HEK293 (cell line): Measurements from ENCODE around the gene EIF4E1B.

Experiments used
- BCL11B ChIP-seq: fragments of 450-650 bp; formaldehyde crosslinking; IDR thresholded peaks from 2 replicates; pipeline ENCODE4 v1.5.1; 2016; ENCODE audit warnings: low read depth, missing biosample characterization, missing genetic modification characterization
- GLIS1 ChIP-seq: fragments of 450-650 bp; formaldehyde crosslinking; IDR thresholded peaks from 2 replicates; pipeline ENCODE4 v1.5.1; 2016; ENCODE audit warnings: missing biosample characterization, missing genetic modification characterization
- GLIS2 ChIP-seq: fragments of 450-650 bp; formaldehyde crosslinking; IDR thresholded peaks from 2 replicates; pipeline ENCODE4 v1.5.1; 2016; ENCODE audit warnings: missing biosample characterization, missing genetic modification characterization
- OSR2 ChIP-seq: fragments of 450-650 bp; formaldehyde crosslinking; IDR thresholded peaks from 2 replicates; pipeline ENCODE4 v1.5.1; 2016; ENCODE audit warnings: missing biosample characterization, missing genetic modification characterization
- PRDM1 ChIP-seq: fragments of 450-650 bp; formaldehyde crosslinking; IDR thresholded peaks from 2 replicates; pipeline ENCODE4; 2016; ENCODE audit warnings: missing biosample characterization, missing genetic modification characterization
- RBAK ChIP-seq: fragments of 450-650 bp; formaldehyde crosslinking; IDR thresholded peaks from 2 replicates; pipeline ENCODE4 v1.5.1; 2016; ENCODE audit warnings: missing biosample characterization, missing genetic modification characterization
- SCRT1 ChIP-seq: fragments of 450-650 bp; formaldehyde crosslinking; IDR thresholded peaks from 2 replicates; pipeline ENCODE4 v1.5.1; 2016; ENCODE audit warnings: missing biosample characterization, missing genetic modification characterization, borderline replicate concordance
- SP2 ChIP-seq: fragments of 450-650 bp; formaldehyde crosslinking; IDR thresholded peaks from 2 replicates; pipeline ENCODE4 v1.5.1; 2016; ENCODE audit warnings: missing biosample characterization, missing genetic modification characterization
- YY1 ChIP-seq: fragments of 450-650 bp; formaldehyde crosslinking; IDR thresholded peaks from 2 replicates; pipeline ENCODE4 v1.5.1; 2018; ENCODE audit warnings: missing biosample characterization, missing genetic modification characterization
- ZBTB48 ChIP-seq: fragments of 450-650 bp; formaldehyde crosslinking; IDR thresholded peaks from 2 replicates; pipeline ENCODE4 v1.5.1; 2016; ENCODE audit warnings: missing biosample characterization, missing genetic modification characterization
- ZBTB8A ChIP-seq: fragments of 450-650 bp; formaldehyde crosslinking; IDR thresholded peaks from 2 replicates; pipeline ENCODE4 v1.5.1; 2016; ENCODE audit warnings: missing biosample characterization, missing genetic modification characterization
- ZFP37 ChIP-seq: fragments of 450-650 bp; formaldehyde crosslinking; IDR thresholded peaks from 2 replicates; pipeline ENCODE4 v1.5.1; 2016; ENCODE audit warnings: missing biosample characterization, missing genetic modification characterization
- ZNF133 ChIP-seq: fragments of 450-650 bp; formaldehyde crosslinking; IDR thresholded peaks from 2 replicates; pipeline ENCODE4 v1.5.1; 2016; ENCODE audit warnings: missing biosample characterization, missing genetic modification characterization
- ZNF239 ChIP-seq: fragments of 450-650 bp; formaldehyde crosslinking; IDR thresholded peaks from 2 replicates; pipeline ENCODE4 v1.5.1; 2016; ENCODE audit warnings: missing biosample characterization, missing genetic modification characterization
- ZNF366 ChIP-seq: fragments of 450-650 bp; formaldehyde crosslinking; conservative IDR thresholded peaks from 2 replicates; pipeline ENCODE4 v1.5.1; 2016; ENCODE audit warnings: missing biosample characterization, missing genetic modification characterization
- ZNF404 ChIP-seq: fragments of 450-650 bp; formaldehyde crosslinking; IDR thresholded peaks from 2 replicates; pipeline ENCODE4 v1.5.1; 2017; ENCODE audit warnings: missing biosample characterization, missing genetic modification characterization
- ZNF416 ChIP-seq: fragments of 450-650 bp; formaldehyde crosslinking; IDR thresholded peaks from 2 replicates; pipeline ENCODE4 v1.5.1; 2016; ENCODE audit warnings: missing biosample characterization, missing genetic modification characterization
- ZNF560 ChIP-seq: fragments of 450-650 bp; formaldehyde crosslinking; IDR thresholded peaks from 2 replicates; pipeline ENCODE4 v1.5.1; 2017; ENCODE audit warnings: missing biosample characterization, missing genetic modification characterization, borderline replicate concordance
- ZNF600 ChIP-seq: fragments of 450-650 bp; formaldehyde crosslinking; IDR thresholded peaks from 2 replicates; pipeline ENCODE4 v1.5.1; 2016; ENCODE audit warnings: missing biosample characterization, missing genetic modification characterization
- ZNF654 ChIP-seq: fragments of 450-650 bp; formaldehyde crosslinking; IDR thresholded peaks from 2 replicates; pipeline ENCODE4 v1.5.1; 2016; ENCODE audit warnings: low read depth, missing biosample characterization, missing genetic modification characterization
- ZNF701 ChIP-seq: fragments of 450-650 bp; formaldehyde crosslinking; IDR thresholded peaks from 2 replicates; pipeline ENCODE4 v1.5.1; 2016; ENCODE audit warnings: missing biosample characterization, missing genetic modification characterization
- ZXDB ChIP-seq: fragments of 450-650 bp; formaldehyde crosslinking; IDR thresholded peaks from 2 replicates; pipeline ENCODE4 v1.5.1; 2016; ENCODE audit warnings: missing biosample characterization, missing genetic modification characterization
- TF ChIP-seq, protein P1 (sequence below): fragments of 450-650 bp; formaldehyde crosslinking; IDR thresholded peaks from 2 replicates; pipeline ENCODE4 v1.5.1; 2016; ENCODE audit warnings: missing biosample characterization, missing genetic modification characterization
- TF ChIP-seq, protein P2 (sequence below): fragments of 450-650 bp; formaldehyde crosslinking; IDR thresholded peaks from 2 replicates; pipeline ENCODE4 v1.5.1; 2016; ENCODE audit warnings: missing biosample characterization, missing genetic modification characterization
- TF ChIP-seq, protein P3 (sequence below): IDR thresholded peaks from 2 replicates; pipeline ENCODE4 v1.6.1; 2011; ENCODE audit warnings: mild to moderate bottlenecking, low read depth, low read length, borderline replicate concordance
- TF ChIP-seq, protein P4 (sequence below): fragments of 450-650 bp; formaldehyde crosslinking; IDR thresholded peaks from 2 replicates; pipeline ENCODE4 v1.5.1; 2016; ENCODE audit warnings: missing biosample characterization, missing genetic modification characterization
- TF ChIP-seq, protein P5 (sequence below): fragments of 450-650 bp; formaldehyde crosslinking; optimal IDR thresholded peaks from 2 replicates; pipeline ENCODE3; 2016; ENCODE audit warnings: missing biosample characterization, mild to moderate bottlenecking, missing genetic modification characterization

Gene EIF4E1B

DNA sequence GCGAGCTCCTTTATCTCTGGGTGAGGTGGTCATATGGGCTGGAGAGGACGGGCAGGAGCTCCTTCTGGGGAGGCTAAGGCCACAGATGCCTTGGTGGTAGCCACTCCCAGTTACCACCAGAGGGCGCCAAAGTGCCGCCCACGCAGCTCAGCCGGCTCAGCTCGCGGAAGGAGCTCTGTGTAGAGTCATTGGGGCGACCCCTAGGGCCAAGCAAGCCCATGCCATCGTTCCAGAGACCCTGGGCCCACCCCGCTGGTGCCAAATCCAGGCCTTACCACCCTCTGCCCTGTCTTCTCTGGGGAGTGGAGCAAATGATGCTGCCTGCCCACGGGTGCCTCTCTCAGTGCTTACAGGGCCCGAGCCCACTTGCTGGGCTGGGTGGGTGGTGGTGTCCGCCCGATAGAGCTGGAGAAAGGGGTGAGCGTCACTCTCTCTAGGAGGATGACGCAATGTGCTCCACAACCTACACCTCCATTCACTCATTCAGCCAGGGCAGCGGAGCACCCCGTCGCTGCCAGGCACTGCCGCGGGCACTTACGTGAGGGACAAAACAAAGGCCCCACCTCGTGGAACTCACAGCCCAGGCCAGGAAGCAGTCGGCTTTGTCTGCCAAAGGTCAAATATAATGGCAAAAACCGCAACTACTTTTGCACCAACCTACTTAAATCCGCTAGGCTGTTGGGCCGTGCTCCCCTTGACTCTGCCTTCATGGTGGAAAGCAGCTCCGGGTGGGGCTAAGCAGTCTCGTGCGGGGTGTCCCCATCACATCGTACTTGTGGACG lies 30.6 kb downstream of the EIF4E1B start (continued):
- TF ChIP-seq, protein P1, sequence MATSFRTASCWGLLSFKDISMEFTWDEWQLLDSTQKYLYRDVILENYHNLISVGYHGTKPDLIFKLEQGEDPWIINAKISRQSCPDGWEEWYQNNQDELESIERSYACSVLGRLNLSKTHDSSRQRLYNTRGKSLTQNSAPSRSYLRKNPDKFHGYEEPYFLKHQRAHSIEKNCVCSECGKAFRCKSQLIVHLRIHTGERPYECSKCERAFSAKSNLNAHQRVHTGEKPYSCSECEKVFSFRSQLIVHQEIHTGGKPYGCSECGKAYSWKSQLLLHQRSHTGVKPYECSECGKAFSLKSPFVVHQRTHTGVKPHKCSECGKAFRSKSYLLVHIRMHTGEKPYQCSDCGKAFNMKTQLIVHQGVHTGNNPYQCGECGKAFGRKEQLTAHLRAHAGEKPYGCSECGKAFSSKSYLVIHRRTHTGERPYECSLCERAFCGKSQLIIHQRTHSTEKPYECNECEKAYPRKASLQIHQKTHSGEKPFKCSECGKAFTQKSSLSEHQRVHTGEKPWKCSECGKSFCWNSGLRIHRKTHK: no peak
- TF ChIP-seq ZNF560 (tag by site-specific recombination) (no peak), ZFP37 (tag by site-specific recombination) (no peak), ZNF654 (peak; percentile 90), ZNF416 (no peak), ZNF366 (no peak), ZNF404 (tag by site-specific recombination) (no peak), ZNF701 (tag by site-specific recombination) (no peak), GLIS2 (tag by site-specific recombination) (peak; percentile 38; the same call in 1 of the 2 replicates), ZNF133 (tag by site-specific recombination) (no peak), SCRT1 (tag by site-specific recombination) (no peak), ZXDB (tag by site-specific recombination) (no peak), YY1 (no peak), PRDM1 (tag by site-specific recombination) (0 out of 2 replicates have a peak, but pooled peaks have one; percentile 13), RBAK (tag by site-specific recombination) (no peak), ZNF239 (no peak), ZNF600 (tag by site-specific recombination) (no peak), ZBTB48 (tag by site-specific recombination) (no peak; the same call in 1 of the 2 replicates), GLIS1 (tag by site-specific recombination) (peak; percentile 64), ZBTB8A (tag by site-specific recombination) (0 out of 2 replicates have a peak, but pooled peaks have one; percentile 20), SP2 (tag by site-specific recombination) (no peak), BCL11B (tag by site-specific recombination) (no peak), OSR2 (tag by site-specific recombination) (no peak)
- TF ChIP-seq, protein P2, sequence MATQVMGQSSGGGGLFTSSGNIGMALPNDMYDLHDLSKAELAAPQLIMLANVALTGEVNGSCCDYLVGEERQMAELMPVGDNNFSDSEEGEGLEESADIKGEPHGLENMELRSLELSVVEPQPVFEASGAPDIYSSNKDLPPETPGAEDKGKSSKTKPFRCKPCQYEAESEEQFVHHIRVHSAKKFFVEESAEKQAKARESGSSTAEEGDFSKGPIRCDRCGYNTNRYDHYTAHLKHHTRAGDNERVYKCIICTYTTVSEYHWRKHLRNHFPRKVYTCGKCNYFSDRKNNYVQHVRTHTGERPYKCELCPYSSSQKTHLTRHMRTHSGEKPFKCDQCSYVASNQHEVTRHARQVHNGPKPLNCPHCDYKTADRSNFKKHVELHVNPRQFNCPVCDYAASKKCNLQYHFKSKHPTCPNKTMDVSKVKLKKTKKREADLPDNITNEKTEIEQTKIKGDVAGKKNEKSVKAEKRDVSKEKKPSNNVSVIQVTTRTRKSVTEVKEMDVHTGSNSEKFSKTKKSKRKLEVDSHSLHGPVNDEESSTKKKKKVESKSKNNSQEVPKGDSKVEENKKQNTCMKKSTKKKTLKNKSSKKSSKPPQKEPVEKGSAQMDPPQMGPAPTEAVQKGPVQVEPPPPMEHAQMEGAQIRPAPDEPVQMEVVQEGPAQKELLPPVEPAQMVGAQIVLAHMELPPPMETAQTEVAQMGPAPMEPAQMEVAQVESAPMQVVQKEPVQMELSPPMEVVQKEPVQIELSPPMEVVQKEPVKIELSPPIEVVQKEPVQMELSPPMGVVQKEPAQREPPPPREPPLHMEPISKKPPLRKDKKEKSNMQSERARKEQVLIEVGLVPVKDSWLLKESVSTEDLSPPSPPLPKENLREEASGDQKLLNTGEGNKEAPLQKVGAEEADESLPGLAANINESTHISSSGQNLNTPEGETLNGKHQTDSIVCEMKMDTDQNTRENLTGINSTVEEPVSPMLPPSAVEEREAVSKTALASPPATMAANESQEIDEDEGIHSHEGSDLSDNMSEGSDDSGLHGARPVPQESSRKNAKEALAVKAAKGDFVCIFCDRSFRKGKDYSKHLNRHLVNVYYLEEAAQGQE (tag by site-specific recombination): no peak
- TF ChIP-seq, protein P3, sequence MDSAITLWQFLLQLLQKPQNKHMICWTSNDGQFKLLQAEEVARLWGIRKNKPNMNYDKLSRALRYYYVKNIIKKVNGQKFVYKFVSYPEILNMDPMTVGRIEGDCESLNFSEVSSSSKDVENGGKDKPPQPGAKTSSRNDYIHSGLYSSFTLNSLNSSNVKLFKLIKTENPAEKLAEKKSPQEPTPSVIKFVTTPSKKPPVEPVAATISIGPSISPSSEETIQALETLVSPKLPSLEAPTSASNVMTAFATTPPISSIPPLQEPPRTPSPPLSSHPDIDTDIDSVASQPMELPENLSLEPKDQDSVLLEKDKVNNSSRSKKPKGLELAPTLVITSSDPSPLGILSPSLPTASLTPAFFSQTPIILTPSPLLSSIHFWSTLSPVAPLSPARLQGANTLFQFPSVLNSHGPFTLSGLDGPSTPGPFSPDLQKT: no peak
- TF ChIP-seq, protein P4, sequence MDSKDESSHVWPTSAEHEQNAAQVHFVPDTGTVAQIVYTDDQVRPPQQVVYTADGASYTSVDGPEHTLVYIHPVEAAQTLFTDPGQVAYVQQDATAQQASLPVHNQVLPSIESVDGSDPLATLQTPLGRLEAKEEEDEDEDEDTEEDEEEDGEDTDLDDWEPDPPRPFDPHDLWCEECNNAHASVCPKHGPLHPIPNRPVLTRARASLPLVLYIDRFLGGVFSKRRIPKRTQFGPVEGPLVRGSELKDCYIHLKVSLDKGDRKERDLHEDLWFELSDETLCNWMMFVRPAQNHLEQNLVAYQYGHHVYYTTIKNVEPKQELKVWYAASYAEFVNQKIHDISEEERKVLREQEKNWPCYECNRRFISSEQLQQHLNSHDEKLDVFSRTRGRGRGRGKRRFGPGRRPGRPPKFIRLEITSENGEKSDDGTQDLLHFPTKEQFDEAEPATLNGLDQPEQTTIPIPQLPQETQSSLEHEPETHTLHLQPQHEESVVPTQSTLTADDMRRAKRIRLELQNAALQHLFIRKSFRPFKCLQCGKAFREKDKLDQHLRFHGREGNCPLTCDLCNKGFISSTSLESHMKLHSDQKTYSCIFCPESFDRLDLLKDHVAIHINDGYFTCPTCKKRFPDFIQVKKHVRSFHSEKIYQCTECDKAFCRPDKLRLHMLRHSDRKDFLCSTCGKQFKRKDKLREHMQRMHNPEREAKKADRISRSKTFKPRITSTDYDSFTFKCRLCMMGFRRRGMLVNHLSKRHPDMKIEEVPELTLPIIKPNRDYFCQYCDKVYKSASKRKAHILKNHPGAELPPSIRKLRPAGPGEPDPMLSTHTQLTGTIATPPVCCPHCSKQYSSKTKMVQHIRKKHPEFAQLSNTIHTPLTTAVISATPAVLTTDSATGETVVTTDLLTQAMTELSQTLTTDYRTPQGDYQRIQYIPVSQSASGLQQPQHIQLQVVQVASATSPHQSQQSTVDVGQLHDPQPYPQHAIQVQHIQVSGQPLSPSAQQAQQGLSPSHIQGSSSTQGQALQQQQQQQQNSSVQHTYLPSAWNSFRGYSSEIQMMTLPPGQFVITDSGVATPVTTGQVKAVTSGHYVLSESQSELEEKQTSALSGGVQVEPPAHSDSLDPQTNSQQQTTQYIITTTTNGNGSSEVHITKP (tag by site-specific recombination): no peak
- TF ChIP-seq, protein P5, sequence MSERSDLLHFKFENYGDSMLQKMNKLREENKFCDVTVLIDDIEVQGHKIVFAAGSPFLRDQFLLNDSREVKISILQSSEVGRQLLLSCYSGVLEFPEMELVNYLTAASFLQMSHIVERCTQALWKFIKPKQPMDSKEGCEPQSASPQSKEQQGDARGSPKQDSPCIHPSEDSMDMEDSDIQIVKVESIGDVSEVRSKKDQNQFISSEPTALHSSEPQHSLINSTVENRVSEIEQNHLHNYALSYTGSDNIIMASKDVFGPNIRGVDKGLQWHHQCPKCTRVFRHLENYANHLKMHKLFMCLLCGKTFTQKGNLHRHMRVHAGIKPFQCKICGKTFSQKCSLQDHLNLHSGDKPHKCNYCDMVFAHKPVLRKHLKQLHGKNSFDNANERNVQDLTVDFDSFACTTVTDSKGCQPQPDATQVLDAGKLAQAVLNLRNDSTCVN (tag by site-specific recombination): no peak
